ENCODE measurements around the gene HS1BP3.

DNA sequence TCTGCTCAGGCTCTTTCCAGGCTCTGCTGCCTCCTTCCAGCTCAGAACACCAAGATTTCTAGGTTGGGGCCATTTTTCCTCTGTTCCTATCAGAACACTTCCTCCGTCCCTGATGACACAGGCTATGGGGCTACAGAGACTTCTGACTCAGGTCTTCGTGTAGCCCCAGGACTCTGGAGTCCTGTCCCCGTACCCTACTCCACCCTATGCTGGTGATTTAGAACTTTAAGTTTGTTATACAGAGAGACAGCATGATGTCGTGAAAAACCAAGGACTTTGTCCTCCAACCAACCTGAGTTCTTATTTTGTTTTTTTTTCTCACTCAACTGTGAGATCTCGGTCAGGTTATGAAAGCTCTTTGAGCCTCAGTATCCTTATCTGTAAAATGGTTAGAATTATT is 78.7 kb downstream of the HS1BP3 start:
- no peak for TF ChIP-seq EZH2phosphoT487 (IDR thresholded peaks at IDR 0.05; ENCODE audit: insufficient read depth, low read depth)
- no peak for TF ChIP-seq EZH2 (IDR thresholded peaks at IDR 0.05; ENCODE audit: insufficient read depth, poor library complexity, severe bottlenecking)

Data from GM23248 (cell line).